ENCODE measurements around the gene CLK3.

CLK3 gene

DNA sequence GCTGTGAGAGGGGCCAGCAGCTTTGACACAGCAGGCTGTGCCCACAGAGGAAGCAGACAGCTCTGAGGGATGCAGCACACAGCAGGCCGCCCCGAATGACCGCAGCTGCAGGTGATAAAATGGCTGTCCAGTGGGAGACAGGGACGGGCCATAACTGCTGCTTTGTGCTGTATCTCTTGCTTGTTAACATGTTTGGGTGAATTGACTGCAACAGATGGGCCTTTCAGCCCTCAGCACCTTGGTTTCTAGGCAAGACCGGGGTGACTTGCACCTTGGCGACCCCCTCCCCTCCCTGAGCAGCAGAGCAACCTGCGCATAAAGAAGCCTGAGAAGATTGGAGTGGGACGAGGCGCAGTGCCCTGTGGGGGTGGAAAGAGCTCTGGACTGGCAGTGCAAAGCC lies 36.6 kb upstream of the CLK3 start:
- DNase-seq (ENCODE audit: low read depth), result no peak
- TF ChIP-seq, protein P1, sequence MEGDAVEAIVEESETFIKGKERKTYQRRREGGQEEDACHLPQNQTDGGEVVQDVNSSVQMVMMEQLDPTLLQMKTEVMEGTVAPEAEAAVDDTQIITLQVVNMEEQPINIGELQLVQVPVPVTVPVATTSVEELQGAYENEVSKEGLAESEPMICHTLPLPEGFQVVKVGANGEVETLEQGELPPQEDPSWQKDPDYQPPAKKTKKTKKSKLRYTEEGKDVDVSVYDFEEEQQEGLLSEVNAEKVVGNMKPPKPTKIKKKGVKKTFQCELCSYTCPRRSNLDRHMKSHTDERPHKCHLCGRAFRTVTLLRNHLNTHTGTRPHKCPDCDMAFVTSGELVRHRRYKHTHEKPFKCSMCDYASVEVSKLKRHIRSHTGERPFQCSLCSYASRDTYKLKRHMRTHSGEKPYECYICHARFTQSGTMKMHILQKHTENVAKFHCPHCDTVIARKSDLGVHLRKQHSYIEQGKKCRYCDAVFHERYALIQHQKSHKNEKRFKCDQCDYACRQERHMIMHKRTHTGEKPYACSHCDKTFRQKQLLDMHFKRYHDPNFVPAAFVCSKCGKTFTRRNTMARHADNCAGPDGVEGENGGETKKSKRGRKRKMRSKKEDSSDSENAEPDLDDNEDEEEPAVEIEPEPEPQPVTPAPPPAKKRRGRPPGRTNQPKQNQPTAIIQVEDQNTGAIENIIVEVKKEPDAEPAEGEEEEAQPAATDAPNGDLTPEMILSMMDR (IDR thresholded peaks at IDR 0.05; ENCODE audit: control insufficient read depth, insufficient read depth, low read depth, low read length, missing control alignments), result no peak
- no peak overlapping the region for H3K4me3 ChIP-seq (ENCODE audit: control insufficient read depth, low read depth, low read length)

DNA sequence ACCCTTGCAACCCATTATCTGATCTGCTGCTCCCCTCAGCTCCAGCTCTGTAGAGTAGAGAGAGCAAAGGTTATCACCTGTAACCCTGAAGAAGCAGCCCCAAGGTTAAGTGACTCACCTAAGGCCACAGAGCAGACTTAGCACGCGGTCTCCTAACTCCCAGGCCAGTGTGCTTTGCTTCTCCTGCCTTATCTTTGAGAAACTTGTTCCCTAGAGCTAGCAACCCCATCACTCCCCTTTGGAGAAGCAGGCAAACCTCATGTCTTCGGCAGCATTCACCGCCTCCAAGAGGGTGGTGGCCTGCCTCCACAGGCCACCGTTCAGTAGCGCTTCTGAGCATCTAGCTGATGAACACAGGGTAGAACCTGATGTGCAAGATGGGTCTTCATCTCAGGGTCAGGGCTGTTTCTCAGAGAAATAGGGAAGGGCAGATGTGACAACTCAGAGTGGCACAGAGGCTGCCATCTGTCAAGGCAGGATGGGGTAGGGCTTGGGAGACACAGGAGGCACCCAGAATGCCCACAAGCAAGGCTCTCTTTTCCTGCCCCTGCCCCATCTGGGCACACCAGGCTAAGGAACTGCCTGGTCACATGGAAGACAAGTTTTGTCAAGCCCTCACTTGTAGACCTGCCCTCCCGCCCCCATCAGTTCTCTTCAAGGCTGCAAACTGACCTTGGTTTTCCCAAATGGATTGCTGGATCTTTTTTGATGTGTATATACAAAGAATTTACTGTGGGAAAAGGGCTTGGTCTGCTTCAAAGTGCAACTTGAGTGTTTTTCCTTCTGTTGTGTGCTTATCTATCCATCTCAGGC lies 34.9 kb upstream of the CLK3 start:
- no peak overlapping the region for H3K4me3 ChIP-seq (ENCODE audit: control insufficient read depth, low read depth, low read length)
- TF ChIP-seq, protein P1 (IDR thresholded peaks at IDR 0.05; ENCODE audit: control insufficient read depth, insufficient read depth, low read depth, low read length, missing control alignments), result no peak
- no peak for DNase-seq (ENCODE audit: low read depth)

DNA sequence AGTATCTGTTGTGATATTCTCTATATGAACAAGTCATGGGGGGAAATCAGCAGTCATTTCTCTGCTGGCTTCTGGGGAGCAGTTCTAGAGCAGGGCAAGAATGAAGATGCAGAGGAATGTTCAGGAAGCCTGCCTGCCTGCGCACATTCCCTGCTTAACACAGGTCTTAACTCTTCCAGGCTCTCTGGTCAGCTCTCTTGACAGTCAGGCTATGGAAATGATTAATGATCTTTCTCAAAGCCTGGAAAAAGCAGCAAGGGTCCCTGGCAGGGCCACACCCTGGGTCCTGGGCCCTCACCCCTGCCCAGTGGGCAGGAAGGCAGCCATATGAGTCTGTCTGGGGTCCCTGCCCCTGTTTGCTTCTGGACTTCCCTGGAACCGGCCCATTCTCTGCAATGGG lies 31.4 kb upstream of the CLK3 start:
- no peak for DNase-seq (ENCODE audit: low read depth)
- no peak overlapping the region for H3K4me3 ChIP-seq (ENCODE audit: control insufficient read depth, low read depth, low read length)
- TF ChIP-seq, protein P1 (IDR thresholded peaks at IDR 0.05; ENCODE audit: control insufficient read depth, insufficient read depth, low read depth, low read length, missing control alignments), result no peak

DNA sequence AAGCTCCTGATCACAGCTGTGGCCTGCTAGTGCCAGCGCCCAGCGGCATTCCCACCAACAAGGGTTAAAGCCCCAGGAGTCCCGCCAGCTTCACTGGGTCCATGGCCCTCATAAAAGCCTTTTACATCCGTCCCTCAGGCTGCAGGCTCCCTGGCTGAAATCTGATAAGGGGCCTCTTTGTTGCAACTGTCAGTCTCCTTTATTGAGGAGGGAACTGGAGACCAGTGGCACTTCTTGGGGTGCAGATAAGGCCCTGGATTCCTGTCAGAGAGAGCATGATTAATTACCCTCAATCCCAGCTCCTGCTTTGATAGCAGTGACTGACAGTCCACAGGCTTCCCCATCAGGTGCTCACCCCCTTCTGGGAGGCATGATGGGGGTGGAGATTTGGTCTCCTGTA lies 30.9 kb upstream of the CLK3 start:
- H3K4me3 ChIP-seq (ENCODE audit: control insufficient read depth, low read depth, low read length), result no peak overlapping the region
- DNase-seq (ENCODE audit: low read depth), result no peak
- TF ChIP-seq, protein P1 (IDR thresholded peaks at IDR 0.05; ENCODE audit: control insufficient read depth, insufficient read depth, low read depth, low read length, missing control alignments), result no peak

DNA sequence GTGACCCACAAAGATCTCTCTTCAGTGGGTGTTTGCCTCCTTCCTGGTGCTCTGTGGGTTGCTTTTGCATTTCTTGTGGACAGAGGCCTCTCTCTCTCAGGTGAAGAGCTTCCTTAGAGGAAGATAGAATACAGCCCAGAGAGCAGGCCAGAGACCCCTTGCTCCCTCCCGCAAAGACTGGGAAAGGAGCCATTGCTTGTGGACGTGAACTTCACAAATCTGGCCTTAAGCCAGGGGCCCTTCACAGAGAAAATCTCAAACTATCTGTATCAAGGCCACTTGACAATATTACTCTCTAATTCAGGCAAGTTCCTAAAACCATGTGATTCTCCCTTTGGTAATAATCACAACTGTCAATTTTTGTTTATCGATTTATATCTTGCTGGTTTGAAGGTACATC lies 30.4 kb upstream of the CLK3 start:
- no peak for DNase-seq (ENCODE audit: low read depth)
- H3K4me3 ChIP-seq (ENCODE audit: control insufficient read depth, low read depth, low read length), result no peak overlapping the region
- TF ChIP-seq, protein P1 (IDR thresholded peaks at IDR 0.05; ENCODE audit: control insufficient read depth, insufficient read depth, low read depth, low read length, missing control alignments), result no peak

DNA sequence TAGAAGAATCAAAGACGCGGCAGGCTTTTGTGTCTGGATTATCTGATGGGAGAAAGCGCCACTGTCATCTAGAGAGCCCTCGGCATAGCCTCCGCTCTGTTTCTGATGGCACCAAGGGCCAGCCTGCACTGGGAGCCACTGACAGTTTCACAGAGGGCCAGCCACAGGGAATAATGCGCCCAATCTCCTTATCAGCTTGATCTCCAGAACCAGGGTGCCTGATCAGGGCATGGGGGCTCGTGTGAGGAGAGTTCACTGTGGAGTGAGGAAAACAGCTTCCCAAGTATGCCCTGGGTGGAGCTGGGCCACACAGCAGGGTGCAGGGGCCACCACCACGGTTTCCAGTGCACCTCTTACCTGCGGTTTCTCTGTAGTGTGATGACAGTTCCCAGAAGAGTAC lies 29.8 kb upstream of the CLK3 start:
- no peak overlapping the region for H3K4me3 ChIP-seq (ENCODE audit: control insufficient read depth, low read depth, low read length)
- TF ChIP-seq, protein P1 (IDR thresholded peaks at IDR 0.05; ENCODE audit: control insufficient read depth, insufficient read depth, low read depth, low read length, missing control alignments), result no peak
- DNase-seq (ENCODE audit: low read depth), result no peak
